ENCODE measurements around the gene PLPP3. TPM values are rescaled to one million over a fixed set of nuclear protein-coding genes. Genes with fewer than 3 reads are reported as not detected.

PLPP3 gene
- total RNA-seq, 1 experiment from 2014 or later: 8.2 TPM

GRCh38 chr1:56453417-56454078 lies 125.8 kb downstream of the PLPP3 start:
- BruUV-seq (replicated peaks): no TSS peak
- no peaks in the 10 kb centered on the region for H3K36me3 ChIP-seq (ENCODE audit: control insufficient read depth, insufficient read depth, low read length)
- no peak overlapping the region for H3K4me3 ChIP-seq (ENCODE audit: low read depth in 2 of 2, low read length in 2 of 2)
- no peaks in the 10 kb centered on the region for H3K27me3 ChIP-seq (ENCODE audit: control insufficient read depth, insufficient read depth, low read length)
- no peak for DNase-seq (ENCODE audit: low read depth, low spot score)
- ChIA-PET POLR2A (no interaction called here), CTCF (no interaction called here)
- no peak for TF ChIP-seq REST (IDR thresholded peaks at IDR 0.05; ENCODE audit: insufficient read depth in 1 of 2, low read depth in 2 of 2, low read length in 1 of 2)
- intact Hi-C loops (cut with micrococcal nuclease; ENCODE audit: unreplicated experiment) (no loop called here), in situ Hi-C loops (cut with HindIII; ENCODE audit: low pct_unique_long_range_greater_than_20kb, low sequenced_read_pairs) (no loop called here)
- no peak overlapping the region for H3K27ac ChIP-seq (ENCODE audit: low read length)
- no peaks in the 10 kb centered on the region for H3K4me1 ChIP-seq (ENCODE audit: control insufficient read depth, insufficient read depth, low read length)
- H3K9me3 ChIP-seq (ENCODE audit: control insufficient read depth, insufficient read depth, low read depth, low read length): no peaks in the 10 kb centered on the region
- no peak for ATAC-seq

GRCh38 chr1:56453016-56453415 lies 126.3 kb downstream of the PLPP3 start:
- H3K4me1 ChIP-seq (ENCODE audit: control insufficient read depth, insufficient read depth, low read length): no peaks in the 10 kb centered on the region
- ChIA-PET POLR2A (no interaction called here), CTCF (no interaction called here)
- no peak for ATAC-seq
- no peaks in the 10 kb centered on the region for H3K36me3 ChIP-seq (ENCODE audit: control insufficient read depth, insufficient read depth, low read length)
- no TSS peak for BruUV-seq (replicated peaks)
- H3K27ac ChIP-seq (ENCODE audit: low read length): no peak overlapping the region
- H3K27me3 ChIP-seq (ENCODE audit: control insufficient read depth, insufficient read depth, low read length): no peaks in the 10 kb centered on the region
- intact Hi-C loops (cut with micrococcal nuclease; ENCODE audit: unreplicated experiment): no loop called here
- in situ Hi-C loops (cut with HindIII; ENCODE audit: low pct_unique_long_range_greater_than_20kb, low sequenced_read_pairs): no loop called here
- no peak for DNase-seq (ENCODE audit: low read depth, low spot score)
- H3K9me3 ChIP-seq (ENCODE audit: control insufficient read depth, insufficient read depth, low read depth, low read length): no peaks in the 10 kb centered on the region
- H3K4me3 ChIP-seq (ENCODE audit: low read depth in 2 of 2, low read length in 2 of 2): no peak overlapping the region
- TF ChIP-seq REST (IDR thresholded peaks at IDR 0.05; ENCODE audit: insufficient read depth in 1 of 2, low read depth in 2 of 2, low read length in 1 of 2) (no peak), POLR2AphosphoS5 (IDR thresholded peaks at IDR 0.05; ENCODE audit: low read depth, low read length) (no peak), CTCF (IDR thresholded peaks at IDR 0.05) (no peak), TCF7L2 (IDR thresholded peaks at IDR 0.05; ENCODE audit: low read depth, low read length) (no peak), SIN3A (IDR thresholded peaks at IDR 0.05; ENCODE audit: borderline replicate concordance, insufficient read depth, low read depth, low read length) (no peak)
